Breast epithelium (tissue), 3 donors: ENCODE data around the gene GCSH.

Source experiments
- POLR2A ChIP-seq: fragments of 450-650 bp; IDR thresholded peaks from one replicate; pipeline ENCODE4 v1.6.1; 2016; ENCODE audit warnings: antibody characterized with exemption, mild to moderate bottlenecking, moderate library complexity
- POLR2AphosphoS5 ChIP-seq, 3 donors: sonication (generic); formaldehyde crosslinking; IDR thresholded peaks; one replicate each; pipeline ENCODE4 v1.6.1; 2017; ENCODE audit warnings: antibody characterized with exemption in 3 of 3
- TF ChIP-seq, protein P1 (sequence below), 3 donors: fragments of 450-650 bp; IDR thresholded peaks; one replicate each; pipeline ENCODE4 v1.5.1; 2016 to 2017; ENCODE audit warnings: antibody characterized with exemption in 3 of 3, mild to moderate bottlenecking in 3 of 3, moderate library complexity in 3 of 3

GRCh38 chr16:81070979-81071378 lies 25.2 kb downstream of the GCSH start:
- TF ChIP-seq, protein P1, sequence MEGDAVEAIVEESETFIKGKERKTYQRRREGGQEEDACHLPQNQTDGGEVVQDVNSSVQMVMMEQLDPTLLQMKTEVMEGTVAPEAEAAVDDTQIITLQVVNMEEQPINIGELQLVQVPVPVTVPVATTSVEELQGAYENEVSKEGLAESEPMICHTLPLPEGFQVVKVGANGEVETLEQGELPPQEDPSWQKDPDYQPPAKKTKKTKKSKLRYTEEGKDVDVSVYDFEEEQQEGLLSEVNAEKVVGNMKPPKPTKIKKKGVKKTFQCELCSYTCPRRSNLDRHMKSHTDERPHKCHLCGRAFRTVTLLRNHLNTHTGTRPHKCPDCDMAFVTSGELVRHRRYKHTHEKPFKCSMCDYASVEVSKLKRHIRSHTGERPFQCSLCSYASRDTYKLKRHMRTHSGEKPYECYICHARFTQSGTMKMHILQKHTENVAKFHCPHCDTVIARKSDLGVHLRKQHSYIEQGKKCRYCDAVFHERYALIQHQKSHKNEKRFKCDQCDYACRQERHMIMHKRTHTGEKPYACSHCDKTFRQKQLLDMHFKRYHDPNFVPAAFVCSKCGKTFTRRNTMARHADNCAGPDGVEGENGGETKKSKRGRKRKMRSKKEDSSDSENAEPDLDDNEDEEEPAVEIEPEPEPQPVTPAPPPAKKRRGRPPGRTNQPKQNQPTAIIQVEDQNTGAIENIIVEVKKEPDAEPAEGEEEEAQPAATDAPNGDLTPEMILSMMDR (IDR thresholded peaks at IDR 0.05): no peak
- no peak for TF ChIP-seq POLR2AphosphoS5 (IDR thresholded peaks at IDR 0.05)
- TF ChIP-seq POLR2A: no peak
